ENCODE results near the gene CDK5. TPM values are rescaled to one million over a fixed set of nuclear protein-coding genes. Genes with fewer than 3 reads are reported as not detected.
A peak's percentile ranks its signal among the peaks of the same experiment; 100 is the strongest.

The CDK5 gene
- total and polyA plus RNA-seq, 2 of the 13 experiments (the other 11 are each of a cell fraction or from before 2014, with no cell fraction given) = 16.4 to 21.3 TPM

DNA sequence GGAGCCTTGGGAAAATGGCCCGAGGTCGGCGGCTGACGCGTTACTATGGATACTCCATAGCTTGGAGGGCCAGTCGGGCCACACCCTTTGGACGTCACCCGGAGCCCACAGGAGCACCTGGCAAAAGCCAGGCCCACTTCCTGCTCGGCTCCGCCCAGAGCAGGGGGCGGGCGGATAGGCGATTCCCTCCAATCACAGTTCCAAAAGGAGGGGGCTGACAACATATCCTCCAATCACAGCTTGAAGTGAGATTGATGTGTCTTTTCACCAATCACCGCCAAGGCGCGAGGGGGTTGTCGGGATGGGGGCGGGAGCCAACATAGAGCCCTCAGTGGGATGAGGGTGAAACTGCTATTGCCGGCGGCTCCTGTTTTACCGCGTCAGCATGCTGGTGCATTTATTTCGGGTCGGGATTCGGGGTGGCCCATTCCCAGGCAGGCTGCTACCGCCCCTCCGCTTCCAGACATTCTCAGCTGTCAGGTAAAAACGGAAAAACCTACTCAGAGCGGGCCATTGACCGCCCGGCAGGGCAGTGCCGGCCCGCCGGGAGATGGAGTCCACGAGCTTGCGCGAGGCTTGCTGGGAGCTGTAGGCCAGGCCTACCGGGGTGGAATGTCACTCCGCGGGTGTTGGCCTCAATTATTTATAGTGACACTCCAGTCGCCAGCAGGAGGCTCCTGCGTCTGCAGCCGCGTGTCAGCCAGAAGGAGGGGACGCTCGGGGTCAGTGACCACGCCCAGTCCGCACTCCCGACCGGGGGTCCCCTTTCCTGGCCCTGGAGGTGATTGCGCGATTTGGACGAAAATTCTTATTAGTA is 29.4 kb downstream of the CDK5 start, which contains the start of gene ABCB8 (continued):
- peak; percentile 26; the same call in 1 of the 2 replicates for TF ChIP-seq SNAI1 (CRISPR knock-in tag; IDR thresholded peaks at IDR 0.05; ENCODE audit: borderline replicate concordance)
- no peak for TF ChIP-seq POLR2AphosphoS2 (IDR thresholded peaks at IDR 0.05; ENCODE audit: low read depth, low read length)
- no peak; the same call in 1 of the 2 replicates for TF ChIP-seq ZNF616 (CRISPR knock-in tag; IDR thresholded peaks at IDR 0.05; ENCODE audit: low read depth)
- TF ChIP-seq NR0B2 (CRISPR knock-in tag; IDR thresholded peaks at IDR 0.05) = peak; percentile 48; the same call in 1 of the 2 replicates
- TF ChIP-seq NFRKB (IDR thresholded peaks at IDR 0.05) = no peak
- no peak for TF ChIP-seq NCOA5 (CRISPR knock-in tag; IDR thresholded peaks at IDR 0.05)
- no peak for TF ChIP-seq MXD4 (CRISPR knock-in tag; IDR thresholded peaks at IDR 0.05)
- no peak for TF ChIP-seq ZNF136 (CRISPR knock-in tag; IDR thresholded peaks at IDR 0.05; ENCODE audit: low read depth)
- no peak for TF ChIP-seq ZNF777 (CRISPR knock-in tag; IDR thresholded peaks at IDR 0.05)
- TF ChIP-seq, protein P1, sequence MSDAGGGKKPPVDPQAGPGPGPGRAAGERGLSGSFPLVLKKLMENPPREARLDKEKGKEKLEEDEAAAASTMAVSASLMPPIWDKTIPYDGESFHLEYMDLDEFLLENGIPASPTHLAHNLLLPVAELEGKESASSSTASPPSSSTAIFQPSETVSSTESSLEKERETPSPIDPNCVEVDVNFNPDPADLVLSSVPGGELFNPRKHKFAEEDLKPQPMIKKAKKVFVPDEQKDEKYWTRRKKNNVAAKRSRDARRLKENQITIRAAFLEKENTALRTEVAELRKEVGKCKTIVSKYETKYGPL (CRISPR knock-in tag; IDR thresholded peaks at IDR 0.05) = no peak
- no peak for TF ChIP-seq ZNF10 (CRISPR knock-in tag; IDR thresholded peaks at IDR 0.05; ENCODE audit: borderline replicate concordance, low read depth)
- TF ChIP-seq ZNF280D (CRISPR knock-in tag; IDR thresholded peaks at IDR 0.05) = no peak
- TF ChIP-seq ZNF784 (CRISPR knock-in tag; IDR thresholded peaks at IDR 0.05; ENCODE audit: borderline replicate concordance) = no peak
- TF ChIP-seq NFE2 (CRISPR knock-in tag; IDR thresholded peaks at IDR 0.05) = no peak
- no peak for TF ChIP-seq CEBPB (IDR thresholded peaks at IDR 0.05; ENCODE audit: borderline replicate concordance, low read depth, low read length)
- TF ChIP-seq NFYB (CRISPR knock-in tag; IDR thresholded peaks at IDR 0.05) = peak; percentile 97
- TF ChIP-seq RBAK (CRISPR knock-in tag; IDR thresholded peaks at IDR 0.05) = no peak
- TF ChIP-seq AFF4 (CRISPR knock-in tag; IDR thresholded peaks at IDR 0.05) = no peak
- TF ChIP-seq NFE2L1 (CRISPR knock-in tag; IDR thresholded peaks at IDR 0.05; ENCODE audit: borderline replicate concordance) = no peak
- TF ChIP-seq ZFP36L2 (CRISPR knock-in tag; IDR thresholded peaks at IDR 0.05) = no peak

Measured in HepG2 (cell line).